Fibroblast of skin of left quadriceps (primary cell): ENCODE results near the gene LCA5L.

Experiments
- DNase-seq, 2 experiments: peaks; one replicate each; pipeline ENCODE4 v3.0.0-alpha.2; 2013; ENCODE audit warnings: low read depth in 2 of 2

LCA5L gene

DNA sequence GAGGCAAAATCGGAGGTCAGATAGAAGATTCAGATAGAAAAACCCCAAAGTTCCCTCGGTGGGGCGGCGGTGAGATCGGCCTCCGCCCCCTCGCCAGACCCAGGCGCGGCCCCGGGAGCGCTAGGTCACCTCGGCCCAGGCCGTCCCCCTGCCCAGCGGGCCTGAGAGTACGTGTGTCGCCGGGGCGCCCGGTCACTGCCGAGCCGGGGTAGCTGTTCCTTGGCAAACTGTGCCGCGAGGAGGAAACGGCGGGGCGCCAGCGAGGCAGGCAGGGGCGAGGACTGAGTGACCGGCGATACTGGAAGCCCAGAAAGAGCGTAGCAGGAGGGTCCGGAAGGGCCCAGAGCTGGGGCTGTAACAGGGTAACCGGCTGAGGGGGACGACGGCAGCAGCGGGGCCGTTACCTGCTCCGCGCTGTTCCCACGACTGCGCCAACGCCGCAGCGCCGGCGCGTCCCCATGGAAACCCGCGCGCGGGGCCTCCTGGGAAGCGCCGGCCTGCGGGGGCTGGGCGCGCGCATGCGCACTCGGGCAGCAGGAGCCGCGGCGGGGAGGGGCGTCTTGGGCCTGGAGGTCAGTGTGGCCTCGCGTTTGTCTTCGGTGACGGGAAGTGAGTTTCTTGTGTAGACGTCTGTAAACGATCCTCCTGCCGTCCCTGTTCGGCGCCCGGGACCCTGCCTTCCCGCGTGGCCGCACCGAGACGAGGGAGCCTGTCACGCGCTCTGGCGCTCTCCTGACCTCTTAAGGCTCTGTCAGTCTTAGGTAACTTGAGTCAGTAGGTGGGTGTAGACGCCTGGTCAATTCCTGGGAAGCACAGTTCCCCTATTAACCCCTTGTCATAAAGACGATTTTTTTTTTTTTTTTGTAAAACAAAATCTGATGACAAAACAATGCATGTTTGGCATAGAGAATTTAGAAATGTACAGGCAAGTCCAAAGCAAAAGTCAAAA, at the start of gene LCA5L:
LCA5L (minus strand) TSS at position 458 of the 949 bp plus-strand sequence. CDS start 17,285 bp downstream, outside the sequence.
- DNase-seq: peak; percentile 68 to 74

DNA sequence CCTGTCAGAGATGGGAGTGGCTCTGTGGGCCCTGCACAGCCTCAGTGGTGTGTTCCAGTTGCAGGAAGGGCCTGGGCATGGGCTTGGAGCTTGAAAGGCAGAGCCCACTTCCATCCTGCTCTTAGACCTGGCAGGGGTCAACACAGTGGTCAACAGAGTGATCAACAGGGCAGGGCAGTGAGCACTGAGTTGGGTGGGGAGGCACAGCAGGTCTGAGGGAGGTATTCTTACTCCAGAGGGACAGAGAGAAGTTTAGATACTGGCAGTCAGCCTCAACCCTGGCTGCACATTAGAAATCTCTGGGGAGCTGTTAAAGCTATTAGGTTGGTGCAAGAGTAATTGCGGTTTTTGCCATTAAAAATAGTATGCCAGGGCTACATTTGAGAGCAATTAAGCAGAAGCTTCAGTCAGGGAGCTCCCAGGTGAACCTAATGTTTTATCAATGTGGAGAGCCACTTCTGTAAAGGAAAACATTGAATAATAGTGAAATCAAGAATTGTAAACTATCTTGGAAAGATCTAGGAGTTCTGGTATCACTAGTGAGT, 43.9 kb upstream of the LCA5L start:
- DNase-seq: no peak

DNA sequence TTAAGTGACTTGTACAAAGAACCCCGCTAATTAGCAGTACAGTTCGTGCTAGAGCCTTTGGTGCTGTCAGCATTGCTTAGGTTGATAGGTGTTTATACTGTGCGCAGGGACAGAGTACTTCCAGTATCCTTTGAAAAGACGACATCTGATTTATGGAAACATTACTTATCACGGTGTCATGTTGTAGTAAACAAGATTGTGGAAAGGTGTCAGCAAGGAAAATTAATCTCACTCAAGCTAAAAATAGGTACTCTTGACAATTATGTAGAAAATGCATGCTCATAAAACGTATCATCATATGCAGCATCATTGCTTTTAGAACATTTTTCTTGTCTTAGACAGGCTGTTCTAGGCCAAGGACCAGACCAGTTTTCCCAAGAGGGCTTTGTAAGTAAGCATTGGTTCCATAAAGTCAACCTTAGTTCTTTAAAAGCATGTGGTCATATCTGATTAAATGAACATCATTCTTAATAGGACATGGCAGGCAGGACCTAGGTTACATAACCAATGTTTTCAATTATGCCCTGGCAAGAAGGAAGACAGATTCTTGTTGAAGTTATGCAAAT, 39.2 kb upstream of the LCA5L start:
- peak; percentile 32 to 36 for DNase-seq

- peak; percentile 8 to 18 for DNase-seq
These were observed 38.3 kb upstream of the LCA5L start for GRCh38 chr21:39483917-39484316.

DNA sequence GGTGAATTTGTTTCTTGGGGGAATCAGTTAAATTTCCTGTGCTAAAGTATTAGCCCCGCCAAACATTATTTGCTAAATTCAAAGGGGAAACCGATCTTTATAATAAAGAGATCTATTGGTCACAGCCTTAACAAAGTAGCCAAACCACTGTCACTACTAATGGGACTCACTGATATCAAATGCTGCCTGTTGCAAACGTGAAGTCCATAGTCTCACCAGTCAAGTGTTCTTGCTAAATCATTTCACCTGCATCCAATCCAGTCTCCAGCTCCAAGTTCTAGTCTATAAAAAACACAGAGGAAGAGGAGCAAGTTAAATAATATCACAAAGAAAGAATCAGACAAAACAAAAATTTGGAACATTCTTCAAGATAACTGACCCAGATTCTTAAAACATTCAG, 36.3 kb upstream of the LCA5L start:
- no peak for DNase-seq

- no peak for DNase-seq
These were observed 34.7 kb upstream of the LCA5L start for GRCh38 chr21:39480271-39480670.

DNA sequence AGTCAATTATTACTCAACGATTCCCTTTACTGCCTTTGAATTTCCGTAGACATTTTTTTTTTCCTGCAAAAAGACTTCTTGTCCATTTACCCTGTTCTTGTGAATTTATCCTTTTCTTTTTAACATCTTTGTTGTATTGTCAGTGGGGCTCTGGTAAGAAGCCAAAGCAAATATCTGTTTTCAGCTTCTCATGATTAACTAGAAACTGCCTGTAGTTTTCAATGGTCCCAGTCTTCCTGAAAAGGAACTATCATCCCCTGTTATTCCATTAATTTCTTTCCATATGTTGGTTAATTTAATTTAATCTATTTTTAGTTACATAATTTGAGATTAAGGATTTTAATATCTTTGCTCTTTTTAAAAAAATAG, 34.2 kb upstream of the LCA5L start:
- no peak for DNase-seq

DNA sequence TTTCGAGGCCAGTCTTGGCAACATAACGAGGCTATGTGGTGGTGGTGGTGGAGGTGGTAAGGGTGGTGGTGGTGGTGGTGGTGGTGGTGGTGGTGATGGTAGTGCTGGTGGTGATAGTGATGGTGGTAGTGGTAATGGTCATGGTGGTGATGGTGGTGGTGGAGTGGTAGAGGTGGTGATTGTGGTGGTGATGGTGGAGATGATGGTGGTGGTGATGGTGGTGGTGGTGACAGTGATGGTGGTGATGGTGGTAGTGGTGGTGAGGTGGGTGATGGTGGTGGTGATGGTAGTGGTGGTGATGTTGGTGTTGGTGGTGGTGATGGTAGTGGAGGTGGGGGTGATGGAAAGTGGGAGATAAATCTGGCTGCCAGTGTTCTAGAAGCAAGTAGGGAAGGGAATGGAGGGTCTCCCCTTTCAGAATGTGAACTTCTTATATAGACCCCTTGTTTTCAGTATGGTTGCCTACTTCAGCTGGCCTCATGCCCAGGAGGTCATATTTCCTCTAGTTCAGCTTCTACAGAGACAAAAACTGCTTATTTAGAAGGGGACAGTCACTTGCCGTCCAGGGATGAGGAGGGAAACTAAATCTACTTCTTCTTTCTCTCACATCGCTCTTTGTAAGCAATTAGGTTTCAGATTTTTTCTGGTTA, 33.7 kb upstream of the LCA5L start:
- DNase-seq: no peak

- no peak for DNase-seq
These were observed 29.0 kb upstream of the LCA5L start for GRCh38 chr21:39474611-39475010.

- no peak for DNase-seq
These were observed 27.2 kb upstream of the LCA5L start for GRCh38 chr21:39472786-39473185.

- no peak for DNase-seq
These were observed 26.0 kb upstream of the LCA5L start for GRCh38 chr21:39471598-39471997.

- no peak for DNase-seq
These were observed 23.0 kb upstream of the LCA5L start for GRCh38 chr21:39468559-39468958.

- no peak for DNase-seq
These were observed 22.2 kb upstream of the LCA5L start for GRCh38 chr21:39467746-39468145.

DNA sequence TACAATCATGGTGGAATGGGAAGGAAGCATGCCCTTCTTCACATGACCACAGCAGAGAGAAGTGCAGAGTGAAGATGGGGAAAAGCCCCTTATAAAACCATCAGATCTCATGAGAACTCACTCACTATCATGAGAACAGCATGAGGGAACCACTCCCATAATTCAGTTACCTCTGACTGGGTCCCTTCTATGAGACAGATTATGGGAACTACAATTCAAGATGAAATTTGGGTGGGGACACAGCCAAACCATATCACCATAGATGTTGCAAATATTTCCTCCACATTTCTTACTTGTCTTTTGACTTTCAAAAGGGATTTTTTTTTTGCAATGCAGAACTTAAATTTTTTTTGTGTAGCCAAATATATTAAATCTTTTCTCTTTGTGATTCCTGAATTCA, 21.0 kb upstream of the LCA5L start:
- no peak for DNase-seq

DNA sequence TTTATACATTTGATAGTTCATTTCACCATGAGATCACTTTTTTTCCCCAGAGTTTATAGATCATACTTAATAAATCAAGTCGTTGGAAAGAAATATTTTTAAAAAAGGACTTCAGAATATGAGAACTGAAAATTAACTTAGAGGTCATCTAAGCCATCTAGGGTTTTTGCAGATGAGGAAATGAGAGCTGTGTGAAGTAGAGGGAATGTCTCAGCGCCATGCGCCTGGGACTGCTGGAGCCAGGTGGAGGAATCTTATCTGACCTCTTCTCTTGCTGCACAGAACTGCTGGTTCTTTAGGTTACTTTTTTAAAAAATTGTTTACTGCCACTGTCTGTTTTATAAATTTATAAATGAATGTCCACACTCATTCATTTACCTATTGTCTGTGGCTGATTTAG, 17.7 kb upstream of the LCA5L start:
- DNase-seq: no peak

GRCh38 chr21:39461419-39461818, 15.8 kb upstream of the LCA5L start:
- DNase-seq: no peak

- no peak for DNase-seq
These were observed 11.1 kb upstream of the LCA5L start for GRCh38 chr21:39456665-39457064.

- DNase-seq: no peak
These were observed 9.5 kb upstream of the LCA5L start for GRCh38 chr21:39454949-39455668.

GRCh38 chr21:39453571-39454179, 8.1 kb upstream of the LCA5L start:
- DNase-seq: no peak

GRCh38 chr21:39452970-39453342, 7.4 kb upstream of the LCA5L start:
- no peak for DNase-seq

GRCh38 chr21:39452207-39452969, 6.8 kb upstream of the LCA5L start:
- DNase-seq: no peak
